ENCODE data around the gene GPR155. TPM values are rescaled to one million over a fixed set of nuclear protein-coding genes. Genes with fewer than 3 reads are reported as not detected.
A peak's percentile ranks its signal among the peaks of the same experiment; 100 is the strongest.
"Not testable (repeated sequence)": the region's sequence is repeated elsewhere in the genome, so short reads cannot be mapped to it uniquely, and the experiment has no call there.

Gene GPR155
- total RNA-seq, 1 donor from 2014 or later: 14.7 TPM

DNA sequence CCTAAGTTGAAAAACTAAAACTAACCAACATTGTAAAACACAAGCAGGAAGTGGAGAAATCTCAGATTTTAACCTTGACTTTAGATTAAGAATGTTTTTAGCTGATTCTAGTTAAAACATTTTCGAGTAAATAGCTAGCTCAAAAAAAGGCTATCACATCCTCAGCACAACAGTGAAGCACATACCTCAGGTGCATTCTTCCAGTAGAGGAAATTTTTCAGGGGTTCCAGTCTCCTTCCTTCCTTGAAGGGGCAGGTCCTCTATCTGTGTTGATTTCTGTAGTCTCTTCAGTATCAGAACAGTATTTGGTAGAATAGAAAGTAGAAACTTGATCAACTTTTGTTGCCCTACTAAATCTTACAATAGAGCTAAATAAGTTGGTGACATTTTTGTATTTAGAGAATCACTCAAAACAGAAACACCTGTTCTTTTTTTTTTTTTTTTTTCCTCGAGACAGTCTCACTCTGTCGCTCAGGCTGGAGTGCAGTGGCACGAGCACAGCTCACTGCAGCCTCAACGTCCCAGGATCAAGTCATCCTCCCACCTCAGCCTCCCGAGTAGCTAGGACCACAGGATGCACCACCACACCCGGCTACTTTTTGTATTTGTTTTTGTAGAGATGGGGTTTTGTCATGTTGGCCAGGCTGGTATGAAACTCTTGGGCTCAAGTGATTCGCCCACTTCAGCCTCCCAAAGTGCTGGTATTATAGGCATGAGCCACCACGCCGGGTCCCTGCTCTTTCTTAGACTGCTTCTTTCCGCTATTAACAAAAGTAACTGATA, 6.9 kb upstream of the GPR155 start:
- DNase-seq (ENCODE audit: low spot score in 2 of 2): no peak
- FAIRE-seq: no peak

DNA sequence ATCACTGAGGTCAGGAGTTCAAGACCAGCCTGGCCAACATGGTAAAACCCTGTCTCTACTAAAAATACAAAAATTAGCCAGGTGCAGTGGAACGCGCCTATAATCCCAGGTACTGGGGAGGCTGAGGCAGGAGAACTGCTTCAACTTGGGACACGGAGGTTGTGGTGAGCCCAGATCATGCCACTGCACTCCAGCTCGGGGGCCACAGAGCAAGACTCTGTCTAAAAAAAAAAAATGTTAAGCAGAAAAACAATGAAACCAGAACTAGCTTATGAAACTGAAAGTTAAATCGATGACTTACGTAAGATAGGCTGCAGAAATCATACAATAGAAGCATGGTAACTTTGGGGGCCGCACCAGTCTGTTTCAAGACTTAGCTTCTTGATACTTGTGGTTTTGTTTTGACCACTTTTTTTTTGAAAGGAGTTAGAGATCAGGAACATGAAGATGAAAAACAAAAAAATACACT, 6.2 kb upstream of the GPR155 start:
- DNase-seq (ENCODE audit: low spot score in 2 of 2) (no peak), FAIRE-seq (no peak)

DNA sequence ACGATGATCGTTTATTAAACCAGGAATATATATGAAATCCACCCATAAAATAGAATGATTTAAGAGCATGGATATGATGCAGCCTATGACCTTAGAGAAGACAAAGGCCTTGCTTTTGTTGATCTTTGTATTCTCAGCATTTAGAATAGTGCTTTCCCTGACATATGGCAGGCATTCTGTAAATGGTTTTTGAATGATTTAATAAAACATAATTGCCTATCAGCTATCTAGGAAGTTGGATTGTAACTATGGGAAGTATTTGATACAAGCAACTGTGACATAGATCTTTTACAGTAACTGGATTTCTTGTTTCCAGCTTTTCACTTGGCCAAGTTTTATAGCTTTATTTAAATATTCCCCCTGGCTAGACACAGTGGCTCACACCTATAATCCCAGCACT, 5.1 kb upstream of the GPR155 start:
- DNase-seq (ENCODE audit: low spot score in 2 of 2) (no peak), FAIRE-seq (no peak)

DNA sequence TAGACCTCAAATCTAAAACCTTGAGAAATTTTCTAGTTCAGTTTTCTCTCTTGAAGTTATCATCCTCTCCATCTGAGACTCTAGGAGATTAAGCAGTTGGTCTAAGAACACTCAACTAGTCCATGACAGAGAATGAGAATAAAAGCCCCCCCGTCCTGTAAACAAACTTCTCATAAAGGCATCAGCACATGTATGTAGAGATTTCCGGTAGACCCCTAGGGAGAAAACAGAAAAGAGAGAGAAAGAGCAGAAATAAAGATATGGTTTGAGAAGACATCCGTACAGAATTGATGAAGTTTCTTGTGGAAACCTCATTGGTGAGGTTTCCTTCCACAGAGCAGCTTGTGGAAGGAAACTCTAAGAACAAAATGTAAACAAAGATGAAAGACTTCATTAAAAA, 3.2 kb upstream of the GPR155 start:
- FAIRE-seq: no peak
- no peak for DNase-seq (ENCODE audit: low spot score in 2 of 2)

DNA sequence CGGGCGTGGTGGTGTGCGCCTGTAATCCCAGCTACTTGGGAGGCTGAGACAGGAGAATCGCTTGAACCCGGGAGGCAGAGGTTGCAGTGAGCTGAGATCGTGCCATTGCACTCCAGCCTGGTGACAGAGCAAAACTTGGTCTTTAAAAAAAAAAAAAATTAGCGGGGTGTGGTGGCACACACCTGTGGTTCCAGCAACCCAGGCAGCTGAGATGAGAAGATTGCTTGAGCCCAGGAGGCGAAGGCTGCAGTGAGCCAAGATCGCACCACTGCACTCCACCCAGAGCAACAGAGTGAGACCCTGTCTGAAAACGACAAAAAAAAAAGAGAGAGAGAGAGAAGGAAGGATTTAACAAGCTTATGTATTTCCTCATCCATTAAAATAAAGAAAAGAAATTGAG, 2.7 kb upstream of the GPR155 start:
- FAIRE-seq: not testable (repeated sequence)

GRCh38 chr2:174487820-174488162, 962 bp upstream of the GPR155 start:
- FAIRE-seq (no peak), DNase-seq (ENCODE audit: low spot score in 2 of 2) (no peak)

More for the DNA sequence above, 2.7 kb upstream of the GPR155 start:
- DNase-seq (ENCODE audit: low spot score in 2 of 2): not testable (repeated sequence)

GRCh38 chr2:174487108-174487819, 435 bp upstream of the GPR155 start:
- FAIRE-seq: no peak

GRCh38 chr2:174485788-174486562, 854 bp downstream of the GPR155 start:
- FAIRE-seq (no peak), DNase-seq (ENCODE audit: low spot score in 2 of 2) (peak in 1 of 2 donors; percentile 13)

More at GRCh38 chr2:174487108-174487819, 435 bp upstream of the GPR155 start:
- DNase-seq (ENCODE audit: low spot score in 2 of 2): peak; percentile 91 to 93

- DNase-seq (ENCODE audit: low spot score in 2 of 2); FAIRE-seq: not testable (repeated sequence)
These were observed 1.8 kb downstream of the GPR155 start for GRCh38 chr2:174485045-174485444.

DNA sequence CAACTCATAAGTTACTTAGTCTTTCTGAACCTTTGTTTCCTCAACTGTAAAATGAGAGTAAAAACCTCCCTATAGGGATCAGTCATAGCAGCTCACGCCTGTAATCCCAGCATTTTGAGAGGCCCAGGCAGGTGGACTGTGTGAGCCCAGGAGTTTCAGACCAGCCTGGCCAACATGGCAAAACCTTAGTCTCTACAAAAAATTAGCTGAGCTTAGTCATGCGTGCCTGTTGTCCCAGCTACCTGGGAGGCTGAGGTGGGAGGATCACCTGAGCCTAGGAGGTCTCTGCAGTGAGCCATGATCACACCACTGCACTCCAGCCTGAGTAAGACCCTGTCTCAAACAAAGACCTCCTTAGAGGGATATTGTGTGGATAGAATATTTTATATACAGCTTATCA, 2.3 kb downstream of the GPR155 start:
- no peak for DNase-seq (ENCODE audit: low spot score in 2 of 2)
- FAIRE-seq: no peak

DNA sequence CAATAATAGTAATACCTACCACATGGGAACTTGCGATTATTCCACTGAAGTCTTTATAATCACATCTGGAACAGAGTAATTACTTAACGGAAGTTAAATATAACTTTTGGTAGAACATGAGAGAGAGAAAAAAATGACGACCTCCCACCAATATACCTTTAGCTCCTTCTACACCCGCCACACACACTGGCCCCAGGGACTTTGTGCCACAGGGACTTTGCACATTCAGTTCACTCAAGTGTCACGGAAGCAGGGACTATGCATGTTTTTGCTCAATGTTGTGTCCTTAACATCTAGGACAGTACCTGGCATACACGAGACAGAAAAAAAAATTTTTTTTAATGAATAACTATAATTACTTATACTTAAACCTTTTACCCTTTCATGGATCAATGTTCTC, 4.0 kb downstream of the GPR155 start:
- FAIRE-seq (no peak), DNase-seq (ENCODE audit: low spot score in 2 of 2) (no peak)

- DNase-seq (ENCODE audit: low spot score in 2 of 2) (no peak), FAIRE-seq (no peak)
These were observed 9.1 kb downstream of the GPR155 start for GRCh38 chr2:174477759-174478158.

DNA sequence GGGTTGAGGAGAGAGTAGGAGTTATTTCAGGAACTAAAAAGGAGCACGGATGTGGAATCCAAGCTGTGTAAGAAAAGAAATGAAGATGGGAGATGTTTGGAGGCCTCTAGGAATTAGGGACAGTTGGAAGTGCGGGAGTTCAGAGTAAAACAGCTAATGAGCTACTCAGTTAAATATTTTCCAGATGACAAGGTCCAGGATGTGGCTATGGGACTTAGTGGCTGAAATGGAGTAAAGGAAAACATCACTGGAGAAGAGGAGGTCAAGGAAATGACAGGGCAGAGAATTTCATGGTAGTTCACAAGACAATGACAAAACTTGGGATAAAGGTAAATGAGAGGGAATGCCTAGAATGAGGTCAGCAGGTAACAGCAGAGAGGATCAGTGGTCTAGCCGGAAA, 13.0 kb downstream of the GPR155 start:
- FAIRE-seq (no peak), DNase-seq (ENCODE audit: low spot score in 2 of 2) (no peak)

DNA sequence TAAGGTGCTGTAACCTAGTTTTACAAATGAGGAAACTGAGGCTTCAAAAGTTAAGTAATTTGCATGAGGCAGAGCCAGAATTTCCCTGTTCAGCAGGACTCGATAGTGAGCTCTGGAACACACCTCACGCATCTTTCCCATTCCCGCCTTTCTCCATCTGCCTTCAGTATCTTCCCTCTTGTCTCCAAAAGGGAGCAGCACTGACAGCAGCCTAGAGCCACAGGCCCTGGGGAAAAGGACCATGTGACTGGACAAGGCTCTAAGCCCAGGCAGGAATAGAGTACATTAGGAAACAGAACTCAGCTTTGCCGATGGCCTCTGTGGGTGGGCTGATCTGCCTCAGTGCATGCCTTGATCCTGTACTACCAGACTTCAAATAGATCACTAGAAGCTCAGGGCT, 21.5 kb downstream of the GPR155 start:
- peak in 1 of 2 donors; percentile 6 for DNase-seq (ENCODE audit: low spot score in 2 of 2)
- no peak for FAIRE-seq

DNA sequence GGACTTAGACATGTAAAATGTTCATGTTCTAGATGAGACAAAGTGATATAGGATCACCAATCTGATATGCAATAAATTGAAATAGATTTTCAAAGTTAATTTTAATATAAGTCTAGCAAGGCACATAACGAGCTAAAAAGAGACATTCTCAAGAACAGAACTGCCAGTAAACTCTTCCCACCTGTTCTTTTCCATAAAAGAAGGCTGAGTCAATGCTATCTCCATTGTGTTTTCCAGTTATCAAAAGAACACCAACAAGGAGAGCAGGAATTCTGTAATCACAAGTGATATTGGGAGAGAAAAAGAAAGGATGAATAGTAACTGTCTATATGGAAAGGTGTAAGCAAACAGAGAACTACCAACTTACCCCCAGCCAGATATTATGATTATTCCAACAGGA, 25.6 kb downstream of the GPR155 start:
- FAIRE-seq (no peak), DNase-seq (ENCODE audit: low spot score in 2 of 2) (no peak)

GRCh38 chr2:174454566-174454965, 32.3 kb downstream of the GPR155 start:
- DNase-seq (ENCODE audit: low spot score in 2 of 2): no peak
- FAIRE-seq: no peak

- no peak for FAIRE-seq
- DNase-seq (ENCODE audit: low spot score in 2 of 2): no peak
These were observed 36.6 kb downstream of the GPR155 start for GRCh38 chr2:174450021-174450816.

- FAIRE-seq (no peak), DNase-seq (ENCODE audit: low spot score in 2 of 2) (no peak)
These were observed 37.8 kb downstream of the GPR155 start for GRCh38 chr2:174449033-174449432.

- no peak for FAIRE-seq
- no peak for DNase-seq (ENCODE audit: low spot score in 2 of 2)
These were observed 40.3 kb downstream of the GPR155 start for GRCh38 chr2:174446531-174446930.

- FAIRE-seq: no peak
- DNase-seq (ENCODE audit: low spot score in 2 of 2): no peak
These were observed 41.6 kb downstream of the GPR155 start for GRCh38 chr2:174445248-174445647.

Measured in frontal cortex (tissue), 4 donors.